BJ (cell line): ENCODE results near the gene GRAMD1B. TPM values are rescaled to one million over a fixed set of nuclear protein-coding genes. Genes with fewer than 3 reads are reported as not detected.

ENCODE experiments used
- CTCF ChIA-PET: fragments of 350-600 bp; formaldehyde crosslinking; extraction: SDS; loops from one replicate; lab custom pipeline; 2021; ENCODE audit warnings: antibody characterized with exemption, inconsistent platforms; lab: Yijun Ruan, JAX
- POLR2A ChIA-PET: fragments of 300-600 bp; sonication (Branson Sonifier 250); formaldehyde crosslinking; extraction: SDS; loops from one replicate; lab custom pipeline; 2021; ENCODE audit warnings: antibody characterized with exemption; lab: Charles Lee
- DNase-seq: peaks from one replicate; pipeline ENCODE4 v3.0.0-alpha.2; 2011; ENCODE audit warnings: low read depth
- H3K27me3 ChIP-seq: 2 replicates; pipeline ENCODE4 v1.6.0; 2011; ENCODE audit warnings: low read length; ENCODE audit not compliant: control insufficient read depth, insufficient read depth
- H3K36me3 ChIP-seq: 2 replicates; pipeline ENCODE4 v1.5.1; 2011; ENCODE audit warnings: low read length; ENCODE audit not compliant: control insufficient read depth, insufficient read depth
- H3K4me3 ChIP-seq: 2 replicates; pipeline ENCODE4 v1.5.1; 2011; ENCODE audit warnings: low read depth, mild to moderate bottlenecking, control low read depth, low read length
- CTCF ChIP-seq: IDR thresholded peaks from 2 replicates; pipeline ENCODE4 v1.5.1; 2011; ENCODE audit warnings: low read depth, mild to moderate bottlenecking, control low read depth, inconsistent platforms, low read length, moderate library complexity; ENCODE audit not compliant: insufficient read depth
- polyA plus RNA-seq: library from polyadenylated mRNA; depleted of rRNA; stranded (reverse); fragments of >200 nt; gene quantifications from 2 replicates; pipeline ENCODE4 v1.2.3, GENCODE V29; 2011

The GRAMD1B gene
- polyA plus RNA-seq, 1 experiment: 11.7 TPM

DNA sequence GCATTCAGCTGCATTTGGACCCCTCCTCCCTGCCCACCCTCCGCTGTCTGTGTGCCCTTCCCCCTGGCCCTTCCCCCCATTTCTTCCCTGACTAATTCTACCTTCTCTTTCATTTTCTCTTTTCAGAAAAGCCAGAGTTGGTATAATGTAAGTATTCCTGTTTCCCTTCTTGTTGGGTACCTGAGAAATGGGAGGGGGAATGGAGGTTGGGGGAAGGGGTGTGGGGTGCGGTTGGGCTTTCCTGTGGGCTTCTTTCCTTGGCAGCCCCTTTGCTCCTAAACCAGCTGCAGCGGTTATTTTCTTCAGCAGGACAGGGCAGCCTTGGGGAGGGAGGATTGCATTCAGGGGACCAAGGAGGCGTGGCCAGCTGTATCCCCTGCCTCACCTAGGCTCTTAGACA, 154.1 kb downstream of the GRAMD1B start:
- DNase-seq: no peak
- no peak for TF ChIP-seq CTCF
- Histone ChIP-seq H3K27me3 (no peaks in the 10 kb centered on the region), H3K36me3 (no peaks in the 10 kb centered on the region; the same call in 1 of the 2 replicates), H3K4me3 (no peak overlapping the region)
- POLR2A ChIA-PET: no interaction called here
- CTCF ChIA-PET: interaction anchor here (1.1 to 6.0 kb wide), 3 partner anchors 10 to 123 kb away, joined by 3 to 32 read pairs (median 4); no protein-coding TSS in a partner anchor

- no peak for TF ChIP-seq CTCF
- no peaks in the 10 kb centered on the region; the same call in 1 of the 2 replicates for H3K36me3 ChIP-seq
- CTCF ChIA-PET: interaction anchor here (1.5 kb wide), 1 partner anchor 73 kb away, joined by 4 read pairs; no protein-coding TSS in a partner anchor
- no peak for DNase-seq
- no peak overlapping the region for H3K4me3 ChIP-seq
- H3K27me3 ChIP-seq: no peaks in the 10 kb centered on the region
- POLR2A ChIA-PET: no interaction called here
Measured at GRCh38 chr11:123584737-123585136, 154.7 kb downstream of the GRAMD1B start.

- CTCF ChIA-PET: interaction anchor here (1.5 to 1.9 kb wide), 3 partner anchors 9 to 126 kb away, joined by 4 to 6 read pairs (median 4); no protein-coding TSS in a partner anchor
- Histone ChIP-seq H3K4me3 (no peak overlapping the region), H3K36me3 (no peaks in the 10 kb centered on the region; the same call in 1 of the 2 replicates), H3K27me3 (no peaks in the 10 kb centered on the region)
- no peak for TF ChIP-seq CTCF
- POLR2A ChIA-PET: no interaction called here
- DNase-seq: no peak
Measured at GRCh38 chr11:123585206-123585605, 155.1 kb downstream of the GRAMD1B start.

- no peak for TF ChIP-seq CTCF
- DNase-seq: no peak
- no peaks in the 10 kb centered on the region; the same call in 1 of the 2 replicates for H3K36me3 ChIP-seq
- H3K4me3 ChIP-seq: no peak overlapping the region
- no peaks in the 10 kb centered on the region for H3K27me3 ChIP-seq
- ChIA-PET POLR2A (no interaction called here), CTCF (interaction anchor here (0.9 to 1.9 kb wide), 5 partner anchors 9 to 125 kb away, joined by 3 to 6 read pairs (median 4); no protein-coding TSS in a partner anchor)
Measured at GRCh38 chr11:123585706-123586105, 155.6 kb downstream of the GRAMD1B start.

DNA sequence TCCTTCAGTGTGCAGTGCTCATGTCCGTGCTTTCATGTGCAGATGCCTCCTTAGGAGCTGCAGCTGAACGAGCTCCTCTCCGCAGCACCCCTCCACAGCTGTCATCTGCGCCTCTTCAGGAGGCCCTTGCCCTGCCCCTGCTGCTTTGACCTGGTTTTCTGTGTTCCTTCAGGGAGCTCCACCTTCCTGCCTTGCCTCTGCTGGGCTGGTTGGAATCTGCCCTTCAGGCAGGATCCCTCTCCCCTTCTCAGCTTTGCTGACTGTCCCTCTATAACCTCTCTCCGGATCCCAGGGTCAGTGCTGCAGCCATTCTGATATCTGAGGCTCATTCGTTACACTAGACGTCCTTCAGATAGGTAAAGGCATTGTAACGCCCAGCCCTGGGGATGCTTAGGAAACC, 156.5 kb downstream of the GRAMD1B start:
- ChIA-PET CTCF (interaction anchor here (0.9 to 1.9 kb wide), 4 partner anchors 10 to 124 kb away, joined by 3 to 6 read pairs (median 4); no protein-coding TSS in a partner anchor), POLR2A (no interaction called here)
- H3K27me3 ChIP-seq: no peaks in the 10 kb centered on the region
- no peak for DNase-seq
- H3K36me3 ChIP-seq: peaks cover 2% of the 10 kb centered on the region; the same call in 1 of the 2 replicates
- no peak for TF ChIP-seq CTCF
- no peak overlapping the region for H3K4me3 ChIP-seq
